Omental fat pad (tissue), 4 donors: ENCODE data around the gene MROH7. TPM values are rescaled to one million over a fixed set of nuclear protein-coding genes. Genes with fewer than 3 reads are reported as not detected.
A peak's percentile ranks its signal among the peaks of the same experiment; 100 is the strongest.

ENCODE experiments used
- ATAC-seq: fragments of 150-250 bp; one replicate; pipeline ENCODE4 v1.9.1; 2016; ENCODE audit warnings: mild to moderate bottlenecking, moderate library complexity; ENCODE audit not compliant: low FRiP score
- DNase-seq: peaks from one replicate; pipeline ENCODE4 v3.0.0-alpha.2; 2019; ENCODE audit warnings: low spot score
- CTCF ChIP-seq, 3 donors: fragments of 450-650 bp; IDR thresholded peaks; one replicate each; pipeline ENCODE4 v1.5.1; 2016 to 2017; ENCODE audit warnings: antibody characterized with exemption in 3 of 3, mild to moderate bottlenecking in 3 of 3, moderate library complexity in 2 of 3
- total RNA-seq, 4 donors: library from RNA; depleted of rRNA; stranded (reverse); fragments of >200 nt; gene quantifications; one replicate each; pipeline ENCODE4 v1.1.0, GENCODE V29; 2016

MROH7 gene
- total RNA-seq, 4 donors from 2014 or later, result 0.82 to 2.2 (median 1.4) TPM

DNA sequence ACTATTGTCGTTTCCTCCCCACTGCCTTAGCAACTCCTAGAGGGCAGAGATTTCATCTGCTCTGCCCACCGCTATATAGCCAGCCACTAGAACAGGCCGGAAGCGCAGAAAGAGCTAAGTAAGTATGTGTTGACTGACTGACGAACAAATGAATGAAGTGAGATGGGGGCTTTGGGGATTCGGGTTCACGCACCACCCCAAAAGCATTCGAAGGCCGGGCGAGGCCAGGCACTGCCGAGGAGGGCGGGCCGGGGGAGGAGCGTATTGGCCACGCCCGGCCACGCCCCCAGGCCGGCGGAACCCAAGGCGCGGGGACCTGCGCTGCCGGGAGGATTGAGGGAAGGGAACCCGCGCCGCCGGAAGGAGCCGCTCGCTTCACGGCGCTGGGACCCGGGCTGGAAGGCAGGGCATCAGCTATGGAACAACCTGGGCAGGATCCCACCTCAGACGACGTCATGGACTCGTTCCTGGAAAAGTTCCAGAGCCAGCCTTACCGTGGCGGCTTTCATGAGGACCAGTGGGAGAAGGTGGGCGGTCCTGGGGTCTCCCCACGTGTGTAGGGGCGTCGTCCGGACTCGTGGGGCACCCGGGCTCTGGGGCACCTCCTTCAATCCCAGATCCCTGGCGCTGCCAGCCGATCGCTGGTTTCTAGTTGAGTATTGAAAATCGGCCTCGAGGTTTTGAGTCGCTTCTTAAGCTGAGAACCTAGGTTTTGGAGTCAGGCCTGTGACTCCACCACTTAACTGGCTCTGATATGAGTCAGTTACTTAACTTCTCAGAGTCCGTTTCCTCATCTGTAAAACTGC lies 74.1 kb downstream of the MROH7 start, which contains the start of gene TTC4:
Gene TTC4, plus strand, starts transcription at position 369 of the 806 bp plus-strand sequence. Its CDS starts 48 bp downstream, at position 417.
- peak; percentile 53 for DNase-seq
- ATAC-seq, result peak; percentile 95
- TF ChIP-seq CTCF (IDR thresholded peaks at IDR 0.05), result no peak

GRCh38 chr1:54716299-54717047 lies 74.9 kb downstream of the MROH7 start:
- ATAC-seq (peak; percentile 46), DNase-seq (no peak)
- TF ChIP-seq CTCF (IDR thresholded peaks at IDR 0.05), result no peak

GRCh38 chr1:54721719-54722118 lies 80.1 kb downstream of the MROH7 start:
- no peak for TF ChIP-seq CTCF (IDR thresholded peaks at IDR 0.05)
- no peak for ATAC-seq
- no peak for DNase-seq

DNA sequence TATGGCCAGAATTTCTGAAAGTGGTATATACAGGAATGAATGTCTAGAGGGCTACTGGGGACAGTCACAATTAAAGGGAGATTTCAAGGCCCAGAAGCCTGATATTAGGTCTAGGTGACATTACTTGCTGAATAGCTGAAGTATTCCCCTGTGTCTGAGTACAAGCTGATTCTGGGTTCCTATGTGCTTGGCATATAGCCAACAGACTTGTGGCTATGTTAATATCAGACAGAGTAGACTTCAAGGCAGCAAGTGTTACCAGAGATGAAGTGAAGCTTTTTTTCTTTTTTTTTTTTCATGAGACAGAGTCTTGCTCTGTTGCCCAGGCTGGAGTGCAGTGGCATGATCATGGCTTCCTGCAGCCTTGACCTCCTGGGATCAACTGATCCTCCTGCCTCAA lies 82.4 kb downstream of the MROH7 start:
- no peak for TF ChIP-seq CTCF (IDR thresholded peaks at IDR 0.05)
- DNase-seq (no peak), ATAC-seq (no peak)

DNA sequence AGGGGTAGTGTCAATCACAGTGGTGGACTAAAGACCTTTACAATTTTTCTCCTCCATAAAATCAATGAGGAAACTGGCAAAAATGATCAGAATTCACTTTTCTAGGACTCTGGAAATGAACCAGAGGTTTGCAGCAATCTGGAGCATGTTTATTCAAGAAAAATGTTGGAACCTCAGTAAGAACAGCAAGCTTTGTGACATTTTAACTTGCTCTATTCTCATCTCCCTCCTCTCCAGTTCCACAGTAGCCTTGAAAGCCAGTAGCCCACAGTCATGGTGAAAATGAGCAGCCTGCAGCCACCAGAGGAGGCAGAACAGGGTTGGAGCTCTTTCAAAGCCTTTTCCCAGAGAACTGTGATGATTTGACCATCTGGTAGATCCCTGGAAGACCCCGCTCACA lies 83.2 kb downstream of the MROH7 start:
- TF ChIP-seq CTCF (IDR thresholded peaks at IDR 0.05), result no peak
- DNase-seq (no peak), ATAC-seq (no peak)

GRCh38 chr1:54728027-54728426 lies 86.4 kb downstream of the MROH7 start:
- no peak for TF ChIP-seq CTCF (IDR thresholded peaks at IDR 0.05)

More at GRCh38 chr1:54728027-54728426, 86.4 kb downstream of the MROH7 start:
- ATAC-seq, result no peak
- no peak for DNase-seq
